IPS-20b (cell line): Measurements from ENCODE around the gene KCNK15.

ENCODE experiments used
- H3K27ac ChIP-seq: one replicate; pipeline ENCODE4 v1.5.1; 2013; ENCODE audit warnings: low read length
- H3K27me3 ChIP-seq: 2 replicates; pipeline ENCODE4 v1.6.1; 2013; ENCODE audit warnings: mild to moderate bottlenecking, low read length, inconsistent platforms; ENCODE audit not compliant: insufficient read depth
- H3K36me3 ChIP-seq: 2 replicates; pipeline ENCODE4 v1.6.1; 2013; ENCODE audit warnings: low read depth, mild to moderate bottlenecking, inconsistent platforms, low read length, moderate library complexity; ENCODE audit not compliant: insufficient read depth
- H3K4me1 ChIP-seq: 2 replicates; pipeline ENCODE4 v1.6.1; 2013; ENCODE audit warnings: mild to moderate bottlenecking, control low read depth, inconsistent platforms, low read length, moderate library complexity; ENCODE audit not compliant: insufficient read depth
- H3K4me3 ChIP-seq: 2 replicates; pipeline ENCODE4 v1.5.1; 2013; ENCODE audit warnings: mild to moderate bottlenecking, low read length, inconsistent platforms
- H3K9ac ChIP-seq: 2 replicates; pipeline ENCODE4 v1.6.1; 2013; ENCODE audit warnings: low read depth, mild to moderate bottlenecking, inconsistent platforms, low read length, moderate library complexity
- H3K9me3 ChIP-seq: 2 replicates; pipeline ENCODE4 v1.6.1; 2013; ENCODE audit warnings: mild to moderate bottlenecking, low read depth, low read length, inconsistent platforms; ENCODE audit not compliant: insufficient read depth

KCNK15 gene

GRCh38 chr20:44705364-44706094 lies 40.1 kb upstream of the KCNK15 start:
- H3K4me1 ChIP-seq: peaks cover 6% of the 10 kb centered on the region; the same call in 1 of the 2 replicates
- H3K27ac ChIP-seq: no peak overlapping the region
- H3K4me3 ChIP-seq: no peak overlapping the region
- H3K27me3 ChIP-seq: no peaks in the 10 kb centered on the region
- H3K9ac ChIP-seq: no peak overlapping the region
- H3K9me3 ChIP-seq: no peaks in the 10 kb centered on the region
- no peaks in the 10 kb centered on the region for H3K36me3 ChIP-seq

GRCh38 chr20:44706301-44707017 lies 39.2 kb upstream of the KCNK15 start:
- no peak overlapping the region for H3K27ac ChIP-seq

GRCh38 chr20:44707018-44707579 lies 38.6 kb upstream of the KCNK15 start:
- H3K27me3 ChIP-seq: no peaks in the 10 kb centered on the region
- H3K36me3 ChIP-seq: no peaks in the 10 kb centered on the region
- H3K27ac ChIP-seq: no peak overlapping the region
- no peak overlapping the region for H3K9ac ChIP-seq
- no peak overlapping the region for H3K4me3 ChIP-seq
- no peaks in the 10 kb centered on the region for H3K9me3 ChIP-seq
- H3K4me1 ChIP-seq: no peaks in the 10 kb centered on the region

More at GRCh38 chr20:44706301-44707017, 39.2 kb upstream of the KCNK15 start:
- peaks cover 4% of the 10 kb centered on the region; the same call in 1 of the 2 replicates for H3K4me1 ChIP-seq
- no peaks in the 10 kb centered on the region for H3K27me3 ChIP-seq
- no peak overlapping the region for H3K9ac ChIP-seq
- no peaks in the 10 kb centered on the region for H3K9me3 ChIP-seq
- H3K36me3 ChIP-seq: no peaks in the 10 kb centered on the region
- H3K4me3 ChIP-seq: no peak overlapping the region

GRCh38 chr20:44709380-44709779 lies 36.3 kb upstream of the KCNK15 start:
- Histone ChIP-seq H3K9me3 (no peaks in the 10 kb centered on the region), H3K9ac (no peak overlapping the region)

GRCh38 chr20:44709797-44710196 lies 35.9 kb upstream of the KCNK15 start:
- no peaks in the 10 kb centered on the region for H3K27me3 ChIP-seq
- no peak overlapping the region for H3K4me3 ChIP-seq
- H3K9ac ChIP-seq: no peak overlapping the region
- no peaks in the 10 kb centered on the region for H3K9me3 ChIP-seq
- no peaks in the 10 kb centered on the region for H3K36me3 ChIP-seq
- no peaks in the 10 kb centered on the region for H3K4me1 ChIP-seq
- H3K27ac ChIP-seq: no peak overlapping the region

More at GRCh38 chr20:44709380-44709779, 36.3 kb upstream of the KCNK15 start:
- Histone ChIP-seq H3K27ac (no peak overlapping the region), H3K36me3 (no peaks in the 10 kb centered on the region), H3K4me1 (no peaks in the 10 kb centered on the region), H3K4me3 (no peak overlapping the region), H3K27me3 (no peaks in the 10 kb centered on the region)

GRCh38 chr20:44711237-44711636 lies 34.4 kb upstream of the KCNK15 start:
- H3K9me3 ChIP-seq: no peaks in the 10 kb centered on the region
- H3K27ac ChIP-seq: no peak overlapping the region

GRCh38 chr20:44714102-44714700 lies 31.5 kb upstream of the KCNK15 start:
- no peaks in the 10 kb centered on the region for H3K4me1 ChIP-seq
- H3K27me3 ChIP-seq: no peaks in the 10 kb centered on the region
- no peak overlapping the region for H3K9ac ChIP-seq
- no peak overlapping the region for H3K27ac ChIP-seq
- no peak overlapping the region for H3K4me3 ChIP-seq
- H3K9me3 ChIP-seq: no peaks in the 10 kb centered on the region
- H3K36me3 ChIP-seq: no peaks in the 10 kb centered on the region

More at GRCh38 chr20:44711237-44711636, 34.4 kb upstream of the KCNK15 start:
- Histone ChIP-seq H3K27me3 (no peaks in the 10 kb centered on the region), H3K36me3 (no peaks in the 10 kb centered on the region), H3K4me3 (no peak overlapping the region), H3K4me1 (no peaks in the 10 kb centered on the region), H3K9ac (no peak overlapping the region)

DNA sequence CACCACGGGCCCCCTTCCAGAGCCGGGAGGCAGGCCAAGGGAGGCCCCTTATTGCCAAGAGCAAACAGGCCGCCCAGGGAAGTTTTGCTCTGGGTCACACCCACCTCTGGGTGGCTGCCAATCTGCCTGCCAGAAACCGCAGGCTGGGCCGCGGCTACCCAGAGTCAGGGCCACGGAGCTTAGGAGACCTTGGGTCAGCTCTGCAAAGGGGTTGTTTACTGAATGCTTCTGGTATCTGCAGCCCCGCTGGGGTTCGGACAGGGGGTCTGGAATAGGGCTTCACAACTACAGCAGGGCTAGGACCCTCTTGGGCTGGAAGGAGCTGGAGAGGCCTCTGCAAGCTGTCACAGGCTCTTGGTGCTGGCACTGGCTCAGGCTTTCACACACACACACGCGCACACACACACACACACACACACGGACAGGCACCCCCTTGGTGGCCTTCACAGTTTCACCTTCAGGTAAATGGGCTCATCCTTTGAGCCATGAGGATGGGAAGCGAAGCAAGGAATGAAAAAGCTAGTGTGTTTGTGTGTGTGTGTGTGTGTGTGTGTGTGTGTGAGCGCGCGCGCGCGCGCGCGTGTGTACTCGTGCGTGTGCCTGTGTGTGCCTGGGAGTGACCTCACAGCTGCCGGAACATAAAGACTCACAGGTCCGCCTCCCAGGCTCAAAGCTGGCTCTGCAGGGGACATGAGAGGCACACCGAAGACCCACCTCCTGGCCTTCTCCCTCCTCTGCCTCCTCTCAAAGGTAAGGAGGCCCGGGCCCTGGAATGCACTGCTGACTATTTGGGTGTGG lies 30.8 kb upstream of the KCNK15 start, which contains the start of gene CCN5:
Gene CCN5, plus strand, starts transcription at position 669 of the 798 bp plus-strand sequence. Its CDS starts 22 bp downstream, at position 691.
- Histone ChIP-seq H3K27me3 (no peaks in the 10 kb centered on the region), H3K4me3 (no peak within 1 kb of the TSS), H3K36me3 (no peaks in the 10 kb centered on the region), H3K9me3 (no peaks in the 10 kb centered on the region), H3K4me1 (no peaks in the 10 kb centered on the region), H3K27ac (no peak within 1 kb of the TSS), H3K9ac (no peak within 1 kb of the TSS)

DNA sequence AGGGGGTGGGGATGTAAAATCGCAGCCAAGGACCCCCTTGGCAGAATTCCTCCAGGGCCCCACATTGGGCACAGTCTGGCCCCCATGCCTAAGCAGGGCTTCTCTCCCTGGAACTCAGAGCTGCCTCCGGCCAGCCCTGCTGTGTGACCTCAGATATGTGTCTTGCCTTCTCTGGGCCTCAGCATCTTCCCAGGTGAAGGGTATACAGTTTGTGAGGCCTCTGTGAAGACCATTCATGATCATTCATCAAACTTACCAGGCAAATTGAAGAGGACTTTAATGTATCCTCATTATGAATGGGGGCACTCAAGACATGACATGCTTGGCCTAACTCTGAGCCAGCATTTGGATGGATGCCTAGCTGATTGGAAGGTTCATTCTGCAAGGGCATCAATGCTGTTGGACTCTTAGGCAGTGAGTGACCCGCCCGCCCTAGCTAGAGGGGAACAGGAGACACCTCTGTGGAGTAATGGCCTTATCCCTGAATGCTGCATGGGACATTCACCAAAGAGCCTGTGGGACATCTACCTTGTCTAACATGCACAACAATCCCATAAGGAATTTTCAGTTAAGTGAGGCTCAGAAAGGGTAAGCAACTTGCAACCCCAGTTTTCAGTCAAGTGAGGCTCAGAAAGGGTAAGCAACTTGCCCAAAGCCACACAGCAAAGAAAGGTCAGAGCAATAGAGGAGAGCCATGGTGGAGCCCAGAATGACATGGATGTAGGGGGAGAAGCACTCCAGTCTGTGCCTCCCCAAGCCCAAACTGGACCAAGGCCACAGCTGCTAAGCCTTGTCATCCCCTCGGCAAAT lies 30.0 kb upstream of the KCNK15 start:
- no peak overlapping the region for H3K27ac ChIP-seq
- H3K4me3 ChIP-seq: no peak overlapping the region
- no peaks in the 10 kb centered on the region for H3K36me3 ChIP-seq
- H3K9ac ChIP-seq: no peak overlapping the region
- no peaks in the 10 kb centered on the region for H3K9me3 ChIP-seq
- H3K4me1 ChIP-seq: no peaks in the 10 kb centered on the region
- H3K27me3 ChIP-seq: no peaks in the 10 kb centered on the region

DNA sequence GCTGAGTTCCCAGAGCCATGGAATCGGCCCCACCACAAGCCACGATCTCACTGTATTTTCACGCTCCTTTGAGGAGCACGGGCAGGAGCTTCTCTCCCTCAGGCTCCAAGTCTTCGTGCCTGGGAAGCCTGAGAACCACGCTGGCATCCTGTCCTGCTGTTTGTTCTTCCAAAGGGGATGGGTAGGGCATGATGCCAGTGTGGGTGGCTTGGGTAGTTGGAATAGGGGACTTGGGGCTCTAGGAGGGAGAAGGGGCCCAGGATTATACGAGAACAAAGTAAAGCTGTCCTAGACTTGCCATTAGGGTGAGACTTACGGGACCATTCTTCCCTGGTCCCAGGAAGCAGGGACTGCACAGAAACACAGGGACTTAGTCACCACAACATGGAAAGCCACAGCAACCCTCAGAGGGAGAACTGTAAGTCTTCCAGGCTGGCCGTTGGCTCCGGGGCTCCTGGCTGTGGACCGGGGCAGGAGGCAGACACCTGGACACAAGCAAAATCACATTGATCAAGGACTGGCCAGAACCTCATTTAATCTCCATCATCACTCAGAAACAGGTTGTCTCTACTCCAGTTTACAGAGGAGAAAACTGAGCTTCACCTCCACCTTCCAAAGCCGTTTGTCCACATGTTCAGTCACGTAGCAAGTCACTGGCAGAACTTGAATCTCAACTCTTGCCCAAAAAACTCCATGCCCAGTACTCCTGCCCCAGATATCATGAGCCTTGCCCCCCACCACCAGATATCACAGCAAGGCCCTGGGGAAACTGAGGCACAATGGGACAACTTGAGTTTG lies 29.2 kb upstream of the KCNK15 start:
- no peaks in the 10 kb centered on the region for H3K4me1 ChIP-seq
- no peaks in the 10 kb centered on the region for H3K36me3 ChIP-seq
- no peak overlapping the region for H3K9ac ChIP-seq
- H3K27ac ChIP-seq: no peak overlapping the region
- H3K27me3 ChIP-seq: no peaks in the 10 kb centered on the region
- H3K9me3 ChIP-seq: no peaks in the 10 kb centered on the region
- no peak overlapping the region for H3K4me3 ChIP-seq
